Lung (tissue), 12 donors: Measurements from ENCODE around the gene UBE2N. TPM values are rescaled to one million over a fixed set of nuclear protein-coding genes. Genes with fewer than 3 reads are reported as not detected.

Experiments used
- ATAC-seq: fragments of 200-7000 bp; cut with Tn5 transposase; one replicate; pipeline ENCODE4 v1.9.1; 2020; ENCODE audit warnings: moderate number of reproducible peaks; ENCODE audit not compliant: insufficient read depth, low FRiP score
- DNase-seq, 3 donors: peaks; one replicate each; pipeline ENCODE4 v3.0.0-alpha.2; 2013 to 2017
- H3K27ac ChIP-seq, 2 donors: one replicate each; pipeline ENCODE4 v1.5.1; 2013; ENCODE audit warnings: mild to moderate bottlenecking in 2 of 2, moderate library complexity in 2 of 2, control low read depth in 1 of 2, inconsistent platforms in 1 of 2, low read depth in 1 of 2, low read length in 1 of 2
- H3K27me3 ChIP-seq, 3 donors: one replicate each; pipeline ENCODE4 v1.5.1; 2013; ENCODE audit warnings: low read length in 2 of 3; ENCODE audit not compliant: control insufficient read depth in 3 of 3, insufficient read depth in 3 of 3
- H3K36me3 ChIP-seq, 4 donors: one replicate each; pipeline ENCODE4 v1.5.1; 2013; ENCODE audit warnings: low read length in 4 of 4, mild to moderate bottlenecking in 1 of 4, moderate library complexity in 1 of 4; ENCODE audit not compliant: control insufficient read depth in 4 of 4, insufficient read depth in 4 of 4
- H3K4me1 ChIP-seq, 5 donors: one replicate each; pipeline ENCODE4 v1.5.1; 2013; ENCODE audit warnings: low read length in 5 of 5, mild to moderate bottlenecking in 2 of 5, moderate library complexity in 1 of 5; ENCODE audit not compliant: control insufficient read depth in 5 of 5, insufficient read depth in 5 of 5
- H3K4me3 ChIP-seq: one replicate; pipeline ENCODE4 v1.5.1; 2013; ENCODE audit warnings: mild to moderate bottlenecking, control low read depth, moderate library complexity
- H3K9ac ChIP-seq, 2 donors: one replicate each; pipeline ENCODE4 v1.5.1; 2013; ENCODE audit warnings: low read length in 2 of 2, control low read depth in 1 of 2; ENCODE audit not compliant: insufficient read depth in 1 of 2
- H3K9me3 ChIP-seq, 4 donors: one replicate each; pipeline ENCODE4 v1.5.1; 2013; ENCODE audit warnings: low read length in 3 of 4, mild to moderate bottlenecking in 1 of 4, moderate library complexity in 1 of 4; ENCODE audit not compliant: control insufficient read depth in 4 of 4, insufficient read depth in 3 of 4
- WGBS, 2 donors: extraction: QIAGEN DNeasy Blood & Tissue Kit; methylation state at CpG; one replicate each; pipeline ENCODE4 v1.1.7; 2013; 5-methylcytosine and 5-hydroxymethylcytosine counted together
- polyA plus RNA-seq, 2 donors: library from polyadenylated mRNA; stranded (reverse); fragments of 200-250 nt; gene quantifications; one replicate each; pipeline ENCODE4 v1.2.1, GENCODE V29; 2013
- total RNA-seq, 2 donors: library from RNA; depleted of rRNA in 1 of 2; stranded (reverse); fragments of >200 nt in 1 of 2; gene quantifications; one replicate each; pipeline ENCODE4 v1.2.1, GENCODE V29; 2014 to 2021
- TF ChIP-seq, protein P1 (sequence below): IDR thresholded peaks from 2 replicates; pipeline ENCODE4 v1.5.1; 2012; ENCODE audit warnings: mild to moderate bottlenecking; ENCODE audit errors: control extremely low read depth, extremely low read depth
- donor health status: control.
- donor health status: control.
- donor health status: Bipolar disorder and iron deficiency.
- donor health status: healthy.
- donor health status: DM: yes; HTN: yes; CAD: no.

UBE2N gene
- total and polyA plus RNA-seq, 4 donors: 65.1 to 89.4 (median 79.8) TPM

- ATAC-seq (no peak), DNase-seq (no peak)
- 80 to 83% methylated on average over 3 of the region's 3 CpGs for WGBS, 2 donors
- Histone ChIP-seq H3K27ac (no peak overlapping the region), H3K27me3 (no peaks in the 10 kb centered on the region), H3K4me1 (no peaks in the 10 kb centered on the region), H3K9ac (no peak overlapping the region), H3K36me3 (no peaks in the 10 kb centered on the region), H3K4me3 (no peak overlapping the region), H3K9me3 (no peaks in the 10 kb centered on the region)
- TF ChIP-seq, protein P1, sequence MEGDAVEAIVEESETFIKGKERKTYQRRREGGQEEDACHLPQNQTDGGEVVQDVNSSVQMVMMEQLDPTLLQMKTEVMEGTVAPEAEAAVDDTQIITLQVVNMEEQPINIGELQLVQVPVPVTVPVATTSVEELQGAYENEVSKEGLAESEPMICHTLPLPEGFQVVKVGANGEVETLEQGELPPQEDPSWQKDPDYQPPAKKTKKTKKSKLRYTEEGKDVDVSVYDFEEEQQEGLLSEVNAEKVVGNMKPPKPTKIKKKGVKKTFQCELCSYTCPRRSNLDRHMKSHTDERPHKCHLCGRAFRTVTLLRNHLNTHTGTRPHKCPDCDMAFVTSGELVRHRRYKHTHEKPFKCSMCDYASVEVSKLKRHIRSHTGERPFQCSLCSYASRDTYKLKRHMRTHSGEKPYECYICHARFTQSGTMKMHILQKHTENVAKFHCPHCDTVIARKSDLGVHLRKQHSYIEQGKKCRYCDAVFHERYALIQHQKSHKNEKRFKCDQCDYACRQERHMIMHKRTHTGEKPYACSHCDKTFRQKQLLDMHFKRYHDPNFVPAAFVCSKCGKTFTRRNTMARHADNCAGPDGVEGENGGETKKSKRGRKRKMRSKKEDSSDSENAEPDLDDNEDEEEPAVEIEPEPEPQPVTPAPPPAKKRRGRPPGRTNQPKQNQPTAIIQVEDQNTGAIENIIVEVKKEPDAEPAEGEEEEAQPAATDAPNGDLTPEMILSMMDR: no peak
These were observed 19.8 kb upstream of the UBE2N start for GRCh38 chr12:93461503-93461902.

- no peaks in the 10 kb centered on the region for H3K9me3 ChIP-seq
- no peak for ATAC-seq
- no peaks in the 10 kb centered on the region for H3K4me1 ChIP-seq
- H3K27me3 ChIP-seq: no peaks in the 10 kb centered on the region
- WGBS, 2 donors: 32 to 61% methylated on average over 7 of the region's 7 CpGs
- TF ChIP-seq, protein P1: no peak
- H3K27ac ChIP-seq: no peak overlapping the region
- H3K9ac ChIP-seq: no peak overlapping the region
- H3K4me3 ChIP-seq: no peak overlapping the region
- DNase-seq: no peak
- no peaks in the 10 kb centered on the region for H3K36me3 ChIP-seq
These were observed 19.2 kb upstream of the UBE2N start for GRCh38 chr12:93460902-93461301.

DNA sequence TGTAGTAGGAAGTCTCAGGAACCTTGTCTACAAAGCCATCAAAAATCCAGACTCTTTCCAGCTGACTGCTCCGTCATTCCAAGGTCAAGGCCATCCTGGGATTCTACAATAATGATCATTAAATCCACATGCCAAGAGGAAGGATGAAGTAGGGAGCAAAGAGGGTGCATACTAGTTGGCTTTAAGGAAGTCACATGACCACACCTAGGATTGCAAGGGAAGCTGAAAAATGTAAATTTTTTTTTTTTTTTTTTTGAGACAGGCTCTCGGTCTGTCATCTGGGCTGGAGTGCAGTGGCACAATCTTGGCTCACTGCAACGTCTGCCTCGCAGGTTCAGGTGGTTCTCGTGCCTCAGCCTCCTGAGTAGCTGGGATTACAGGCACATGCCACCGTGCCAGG is 18.3 kb upstream of the UBE2N start:
- H3K4me1 ChIP-seq: no peaks in the 10 kb centered on the region
- DNase-seq: no peak
- no peak for ATAC-seq
- no peaks in the 10 kb centered on the region for H3K36me3 ChIP-seq
- no peaks in the 10 kb centered on the region for H3K9me3 ChIP-seq
- no peaks in the 10 kb centered on the region for H3K27me3 ChIP-seq
- no peak overlapping the region for H3K9ac ChIP-seq
- TF ChIP-seq, protein P1: no peak
- no peak overlapping the region for H3K27ac ChIP-seq
- no peak overlapping the region for H3K4me3 ChIP-seq
- 66 to 69% methylated on average over 6 of the region's 6 CpGs for WGBS, 2 donors

GRCh38 chr12:93459097-93459496 is 17.4 kb upstream of the UBE2N start:
- TF ChIP-seq, protein P1: no peak
- Histone ChIP-seq H3K4me1 (no peaks in the 10 kb centered on the region), H3K27me3 (no peaks in the 10 kb centered on the region), H3K27ac (no peak overlapping the region), H3K9ac (no peak overlapping the region), H3K9me3 (no peaks in the 10 kb centered on the region), H3K36me3 (no peaks in the 10 kb centered on the region), H3K4me3 (no peak overlapping the region)
- 94 to 96% methylated on average over 5 of the region's 5 CpGs for WGBS, 2 donors
- ATAC-seq (no peak), DNase-seq (no peak)
